GM19193 (cell line): Measurements from ENCODE around the gene OSMR.

Experiments
- POLR2A ChIP-seq: IDR thresholded peaks from 4 replicates; pipeline ENCODE4 v1.6.1; 2011; ENCODE audit not compliant: insufficient read depth, insufficient read length; ENCODE audit errors: extremely low read depth

OSMR gene

DNA sequence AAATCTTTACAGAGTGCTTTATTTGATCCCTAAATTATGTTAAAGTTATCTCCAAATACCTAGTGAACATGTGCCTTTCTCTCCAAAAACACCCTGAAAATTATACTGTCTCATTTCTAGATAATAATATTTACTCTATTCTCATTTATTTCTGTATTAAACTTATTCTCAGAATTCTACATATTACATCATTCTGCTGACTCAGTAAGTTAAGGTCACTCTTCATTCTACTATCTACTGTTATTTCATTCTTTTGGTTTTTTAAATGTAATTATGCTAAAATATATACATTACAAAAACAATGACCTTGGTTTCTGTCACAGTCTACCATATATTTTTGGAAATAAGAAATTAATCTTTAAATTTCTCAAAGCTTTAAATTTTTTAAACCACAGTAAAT lies 132.2 kb downstream of the OSMR start:
- no peak for TF ChIP-seq POLR2A

DNA sequence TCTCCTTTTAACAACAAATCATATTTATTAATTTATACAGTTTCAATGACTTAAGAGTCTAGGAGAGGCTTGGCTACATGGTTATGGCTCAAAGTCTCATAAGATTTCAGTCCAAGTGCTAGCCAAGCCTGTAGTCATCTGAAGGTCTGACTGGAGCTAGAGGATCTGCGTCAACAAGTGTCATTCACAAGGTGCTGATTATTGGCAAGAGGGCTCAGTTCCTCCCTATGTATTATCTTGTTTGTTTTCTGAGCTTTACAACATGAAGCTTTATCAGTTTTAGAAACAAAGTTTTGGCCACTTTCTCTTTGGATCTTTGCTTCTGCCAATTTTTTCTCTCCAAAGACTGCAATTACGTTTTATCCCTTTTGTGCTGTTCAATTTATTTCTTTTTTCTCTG lies 133.7 kb downstream of the OSMR start:
- no peak for TF ChIP-seq POLR2A
